HEK293T (cell line): ENCODE measurements around the gene COL5A1.

Experiments
- LEF1 ChIP-seq: fragments of 450-650 bp; IDR thresholded peaks from 2 replicates; pipeline ENCODE4 v1.6.1; 2017; ENCODE audit warnings: mild to moderate bottlenecking, borderline replicate concordance
- NFRKB ChIP-seq: fragments of 450-650 bp; IDR thresholded peaks from 2 replicates; pipeline ENCODE4 v1.6.1; 2016; ENCODE audit warnings: mild to moderate bottlenecking, moderate library complexity
- PKNOX1 ChIP-seq: fragments of 450-650 bp; IDR thresholded peaks from 2 replicates; pipeline ENCODE4 v1.6.1; 2016
- SP1 ChIP-seq: fragments of 450-650 bp; IDR thresholded peaks from 2 replicates; pipeline ENCODE4 v1.6.1; 2017
- TARDBP ChIP-seq: fragments of 450-650 bp; IDR thresholded peaks from 2 replicates; pipeline ENCODE4 v1.6.1; 2016
- ZNF384 ChIP-seq: fragments of 450-650 bp; IDR thresholded peaks from 2 replicates; pipeline ENCODE4 v1.6.1; 2016

DNA sequence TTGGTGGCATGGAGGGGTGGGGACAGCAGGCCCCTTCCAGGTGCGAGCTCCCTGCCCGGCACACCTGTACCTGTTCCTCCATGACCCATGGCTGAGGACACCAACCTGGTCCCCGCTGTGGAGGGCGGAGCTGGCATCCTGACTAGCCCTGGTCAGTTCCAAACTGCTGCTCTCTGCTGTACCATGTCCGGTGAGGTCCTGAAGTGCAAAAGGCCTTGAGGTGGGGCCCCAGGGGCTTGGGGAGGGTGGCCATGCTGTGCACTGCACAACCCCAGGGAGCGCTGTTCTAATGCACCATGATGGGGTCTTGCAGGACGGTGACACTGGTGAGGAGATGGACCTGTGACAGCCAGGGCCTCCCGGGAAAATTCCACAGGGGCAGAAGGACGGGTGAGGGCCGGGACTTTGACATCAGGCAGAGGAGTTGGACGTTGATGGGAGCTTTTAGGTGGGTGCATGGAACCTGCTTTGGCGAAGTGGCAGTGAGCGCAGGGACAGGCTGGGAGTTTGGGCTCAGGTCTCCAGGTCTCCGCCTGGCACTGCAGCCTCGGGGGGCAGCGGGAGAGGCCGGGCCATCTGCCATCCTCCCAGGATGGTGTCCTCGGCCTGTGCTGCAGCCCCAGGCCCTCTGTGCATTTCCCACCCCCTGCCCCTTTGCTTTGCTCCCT, 38.9 kb downstream of the COL5A1 start:
- no peak for TF ChIP-seq ZNF384
- TF ChIP-seq TARDBP: no peak
- no peak for TF ChIP-seq NFRKB
- no peak for TF ChIP-seq LEF1
- no peak for TF ChIP-seq SP1
- TF ChIP-seq PKNOX1: no peak
